SU-DHL-6 (cell line): ENCODE measurements around the gene ELAPOR2.
"Not testable (repeated sequence)": the region's sequence is repeated elsewhere in the genome, so short reads cannot be mapped to it uniquely, and the experiment has no call there.

ENCODE experiments used
- CTCF ChIP-seq: fragments of 200-600 bp; sonication (generic); IDR thresholded peaks from one replicate; pipeline ENCODE4 v1.5.1; 2017; ENCODE audit warnings: antibody characterized with exemption, mild to moderate bottlenecking, low read length, moderate library complexity; ENCODE audit not compliant: insufficient read depth, poor library complexity, severe bottlenecking
- EZH2phosphoT487 ChIP-seq: fragments of 200-600 bp; sonication (generic), shearing (Covaris generic); conservative IDR thresholded peaks from 2 replicates; pipeline ENCODE4 v1.6.1; 2018; ENCODE audit warnings: mild to moderate bottlenecking, antibody characterized with exemption, low read length, moderate library complexity, mixed read lengths

GRCh38 chr7:87041586-87041985 is 17.9 kb downstream of the ELAPOR2 start:
- TF ChIP-seq CTCF, EZH2phosphoT487: not testable (repeated sequence)
